ENCODE measurements around the gene FSTL3.

The FSTL3 gene

DNA sequence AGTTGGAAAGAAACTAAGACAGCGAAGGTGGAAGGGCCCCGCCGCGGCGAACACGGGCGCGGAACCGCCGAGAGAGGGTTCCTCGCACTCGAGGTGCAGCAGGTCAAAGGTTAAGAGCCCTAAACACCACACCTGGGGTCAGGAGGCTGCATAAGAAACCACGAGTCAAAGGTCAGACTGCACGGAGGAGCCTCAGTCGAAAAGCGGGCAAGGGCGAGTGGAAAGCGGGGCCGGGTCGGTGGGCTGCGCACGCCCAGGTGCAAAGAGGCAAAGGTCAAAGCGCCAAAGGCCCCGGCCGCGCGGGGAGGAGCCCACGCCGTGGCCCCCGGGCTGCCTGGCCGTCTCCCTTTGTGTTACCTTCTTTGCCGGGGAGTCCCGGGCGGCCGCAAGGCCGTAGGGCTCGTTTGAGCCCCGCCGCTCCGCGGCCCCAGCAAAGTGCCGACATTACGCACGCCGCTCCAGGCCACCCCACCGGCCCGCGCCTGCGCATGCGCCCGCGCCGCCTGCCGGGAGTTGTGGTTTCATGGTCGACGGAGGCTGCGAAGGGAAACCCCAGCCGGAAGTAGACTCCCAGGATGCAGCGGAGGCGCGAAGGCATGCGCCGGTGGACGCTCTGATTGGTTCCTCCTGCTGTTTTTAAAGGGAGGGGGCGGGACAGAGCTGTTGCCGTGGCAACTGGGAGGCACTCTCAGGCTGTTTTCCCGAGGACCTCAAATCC is 43.0 kb upstream of the FSTL3 start, which contains the start of gene POLRMT:
Gene POLRMT (minus strand): TSS at position 470 of the 718 bp plus-strand sequence. CDS start 25 bp downstream, at position 445.
- Histone ChIP-seq H3K27me3 (replicated peaks) (no peaks in the 10 kb centered on the region), H3K4me3 (ENCODE audit: low read depth, low read length) (peak within 1 kb of the TSS; percentile 81), H3K36me3 (replicated peaks) (peaks cover 17% of the 10 kb centered on the region), H3K27ac (peak within 1 kb of the TSS; percentile 94)
- TF ChIP-seq, protein P1, sequence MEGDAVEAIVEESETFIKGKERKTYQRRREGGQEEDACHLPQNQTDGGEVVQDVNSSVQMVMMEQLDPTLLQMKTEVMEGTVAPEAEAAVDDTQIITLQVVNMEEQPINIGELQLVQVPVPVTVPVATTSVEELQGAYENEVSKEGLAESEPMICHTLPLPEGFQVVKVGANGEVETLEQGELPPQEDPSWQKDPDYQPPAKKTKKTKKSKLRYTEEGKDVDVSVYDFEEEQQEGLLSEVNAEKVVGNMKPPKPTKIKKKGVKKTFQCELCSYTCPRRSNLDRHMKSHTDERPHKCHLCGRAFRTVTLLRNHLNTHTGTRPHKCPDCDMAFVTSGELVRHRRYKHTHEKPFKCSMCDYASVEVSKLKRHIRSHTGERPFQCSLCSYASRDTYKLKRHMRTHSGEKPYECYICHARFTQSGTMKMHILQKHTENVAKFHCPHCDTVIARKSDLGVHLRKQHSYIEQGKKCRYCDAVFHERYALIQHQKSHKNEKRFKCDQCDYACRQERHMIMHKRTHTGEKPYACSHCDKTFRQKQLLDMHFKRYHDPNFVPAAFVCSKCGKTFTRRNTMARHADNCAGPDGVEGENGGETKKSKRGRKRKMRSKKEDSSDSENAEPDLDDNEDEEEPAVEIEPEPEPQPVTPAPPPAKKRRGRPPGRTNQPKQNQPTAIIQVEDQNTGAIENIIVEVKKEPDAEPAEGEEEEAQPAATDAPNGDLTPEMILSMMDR (IDR thresholded peaks at IDR 0.05; ENCODE audit: low read depth, low read length, missing control alignments) = no peak
- in situ Hi-C loops (cut with HindIII; ENCODE audit: low pct_ligation_motif_present, low sequenced_read_pairs) = no loop called here
- DNase-seq = peak; percentile 97

DNA sequence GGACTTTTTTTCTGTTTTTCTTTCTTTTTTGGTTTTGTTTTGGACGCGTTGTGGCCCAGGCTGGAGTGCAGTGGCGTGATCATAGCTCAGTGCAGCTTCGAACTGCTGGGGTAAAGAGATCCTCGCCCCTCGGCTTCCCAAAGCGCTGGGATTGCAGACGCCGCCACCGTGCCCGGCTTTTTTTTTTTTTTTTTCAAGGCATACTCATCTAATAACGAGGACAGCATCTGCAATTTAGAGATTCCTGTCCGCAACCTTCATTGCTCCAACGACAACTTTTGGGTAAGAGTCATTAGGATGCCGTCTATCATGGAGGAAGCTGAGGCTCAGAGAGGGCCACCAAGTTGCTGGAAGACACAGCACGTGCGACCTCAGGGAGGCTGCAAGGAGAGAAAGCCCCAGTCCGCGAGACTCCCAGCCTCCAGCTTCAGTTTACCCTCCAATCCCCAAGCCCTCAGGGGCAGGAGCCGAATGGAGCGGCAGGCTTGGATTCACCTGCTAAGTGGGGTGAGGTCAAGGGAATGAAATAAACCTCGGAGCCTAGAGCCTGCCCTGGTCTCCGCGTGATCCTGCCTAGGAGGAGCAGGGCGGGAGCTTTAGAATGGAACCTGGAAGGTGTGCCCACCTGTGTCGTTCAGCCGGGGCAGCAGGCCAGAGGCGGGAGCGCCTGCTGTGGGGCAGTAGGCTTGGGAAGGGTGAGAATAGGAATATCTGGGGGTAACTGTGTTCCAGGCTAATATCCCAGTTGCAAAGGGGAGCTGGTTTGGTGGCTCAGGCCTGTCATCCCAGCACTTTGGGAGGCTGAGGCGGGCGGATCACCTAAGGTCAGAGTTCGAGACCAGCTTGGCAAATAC is 42.2 kb upstream of the FSTL3 start:
- no peaks in the 10 kb centered on the region for H3K27me3 ChIP-seq (replicated peaks)
- no peak for DNase-seq
- peak overlapping the region; percentile 79 for H3K4me3 ChIP-seq (ENCODE audit: low read depth, low read length)
- in situ Hi-C loops (cut with HindIII; ENCODE audit: low pct_ligation_motif_present, low sequenced_read_pairs) = no loop called here
- peak overlapping the region; percentile 63 for H3K27ac ChIP-seq
- H3K36me3 ChIP-seq (replicated peaks) = peaks cover 11% of the 10 kb centered on the region
- TF ChIP-seq, protein P1 (IDR thresholded peaks at IDR 0.05; ENCODE audit: low read depth, low read length, missing control alignments) = no peak

DNA sequence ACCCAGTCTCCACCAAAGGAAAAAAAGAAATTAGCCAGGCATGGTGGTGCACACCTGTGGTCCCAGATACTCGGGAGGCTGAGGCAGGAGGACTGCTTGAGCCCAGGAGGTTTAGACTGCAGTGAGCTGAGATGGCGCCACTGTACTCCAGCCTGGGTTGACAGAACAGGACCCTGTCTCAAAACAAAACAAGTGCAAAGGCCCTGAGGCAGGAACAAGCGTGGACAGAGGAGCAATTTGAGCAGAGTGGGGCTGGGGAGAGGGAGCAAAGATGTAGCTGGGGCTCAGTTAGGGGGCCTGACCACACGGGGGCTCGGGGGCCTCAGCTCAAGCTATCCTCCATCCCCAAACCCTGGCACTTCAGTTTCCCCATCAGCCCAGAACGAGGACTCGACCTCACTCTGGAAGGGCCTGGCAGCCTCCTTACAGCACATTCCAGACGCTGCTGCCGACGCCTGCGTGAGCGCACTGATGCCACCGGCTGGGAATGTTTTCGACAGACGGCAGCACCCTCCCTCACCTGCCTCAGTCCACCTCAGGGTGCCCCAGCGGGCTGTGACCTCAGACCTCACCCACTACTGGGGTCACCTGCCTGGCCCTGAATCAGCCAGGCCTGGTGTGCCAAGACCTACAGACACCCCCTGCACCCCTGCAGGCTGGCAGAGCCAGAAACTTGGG is 41.1 kb upstream of the FSTL3 start:
- H3K27ac ChIP-seq = no peak overlapping the region
- no peak overlapping the region for H3K4me3 ChIP-seq (ENCODE audit: low read depth, low read length)
- H3K27me3 ChIP-seq (replicated peaks) = no peaks in the 10 kb centered on the region
- in situ Hi-C loops (cut with HindIII; ENCODE audit: low pct_ligation_motif_present, low sequenced_read_pairs) = no loop called here
- TF ChIP-seq, protein P1 (IDR thresholded peaks at IDR 0.05; ENCODE audit: low read depth, low read length, missing control alignments) = no peak
- H3K36me3 ChIP-seq (replicated peaks) = peaks cover 3% of the 10 kb centered on the region
- DNase-seq = no peak

DNA sequence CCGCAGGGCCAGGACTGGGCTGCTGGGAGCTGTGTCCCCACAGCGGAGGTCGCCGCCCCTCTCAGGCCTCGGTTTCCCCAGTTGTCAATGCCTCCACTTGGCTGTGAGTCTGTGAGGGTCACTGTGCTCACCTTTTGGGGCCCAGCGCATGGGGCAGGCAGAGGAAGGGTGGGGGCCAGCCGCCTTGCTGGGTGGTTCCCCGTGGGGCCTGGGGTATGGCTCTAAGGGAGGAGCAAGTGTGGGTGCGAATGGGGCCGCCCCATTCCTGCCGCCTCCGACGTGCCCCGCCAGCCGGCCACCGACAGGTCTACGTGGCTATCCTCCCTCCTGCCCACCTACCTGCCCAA is 37.3 kb upstream of the FSTL3 start:
- DNase-seq = no peak
- Histone ChIP-seq H3K36me3 (replicated peaks) (no peaks in the 10 kb centered on the region), H3K27me3 (replicated peaks) (no peaks in the 10 kb centered on the region), H3K4me3 (ENCODE audit: low read depth, low read length) (no peak overlapping the region), H3K27ac (no peak overlapping the region)
- TF ChIP-seq, protein P1 (IDR thresholded peaks at IDR 0.05; ENCODE audit: low read depth, low read length, missing control alignments) = no peak
- in situ Hi-C loops (cut with HindIII; ENCODE audit: low pct_ligation_motif_present, low sequenced_read_pairs) = no loop called here

DNA sequence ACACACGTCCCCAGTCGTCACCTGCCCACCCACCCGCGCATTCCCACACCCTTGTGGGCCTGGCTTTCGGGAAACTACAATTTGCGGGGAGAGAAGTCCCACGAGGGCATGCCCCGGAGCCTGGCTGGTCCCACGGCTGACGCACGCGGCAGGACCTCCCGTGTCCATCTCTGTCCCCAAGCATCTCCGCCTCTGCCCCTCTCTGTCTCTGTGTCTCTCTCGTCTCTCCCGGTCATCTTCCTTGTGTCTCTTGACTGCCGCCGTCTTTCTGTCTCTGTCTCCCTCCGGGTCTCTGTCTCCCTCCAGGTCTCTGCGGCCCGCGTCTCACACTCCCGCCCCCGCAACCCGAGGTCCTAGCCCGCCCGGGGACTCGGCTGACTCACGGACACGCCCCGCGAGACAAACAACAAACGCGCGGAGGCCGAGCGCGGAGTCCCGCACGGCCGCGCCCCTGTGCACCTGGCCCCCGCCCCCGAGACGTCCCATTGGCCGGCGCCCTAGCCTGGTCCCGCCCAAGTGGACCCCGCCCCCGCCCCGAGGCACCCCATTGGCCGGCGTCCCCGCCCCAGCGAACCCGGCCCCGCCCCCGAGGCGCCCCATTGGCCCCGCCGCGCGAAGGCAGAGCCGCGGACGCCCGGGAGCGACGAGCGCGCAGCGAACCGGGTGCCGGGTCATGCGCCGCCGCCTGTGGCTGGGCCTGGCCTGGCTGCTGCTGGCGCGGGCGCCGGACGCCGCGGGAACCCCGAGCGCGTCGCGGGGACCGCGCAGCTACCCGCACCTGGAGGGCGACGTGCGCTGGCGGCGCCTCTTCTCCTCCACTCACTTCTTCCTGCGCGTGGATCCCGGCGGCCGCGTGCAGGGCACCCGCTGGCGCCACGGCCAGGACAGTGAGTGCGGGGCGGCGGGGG is 36.7 kb upstream of the FSTL3 start, which contains the start of gene FGF22:
Gene FGF22 (plus strand): TSS at position 627 of the 908 bp plus-strand sequence. CDS start 47 bp downstream, at position 674.
- no peaks in the 10 kb centered on the region for H3K27me3 ChIP-seq (replicated peaks)
- no peak within 1 kb of the TSS for H3K27ac ChIP-seq
- TF ChIP-seq, protein P1 (IDR thresholded peaks at IDR 0.05; ENCODE audit: low read depth, low read length, missing control alignments) = no peak
- H3K36me3 ChIP-seq (replicated peaks) = peaks cover 1% of the 10 kb centered on the region
- H3K4me3 ChIP-seq (ENCODE audit: low read depth, low read length) = peak within 1 kb of the TSS; percentile 48
- in situ Hi-C loops (cut with HindIII; ENCODE audit: low pct_ligation_motif_present, low sequenced_read_pairs) = no loop called here
- DNase-seq = peak; percentile 80

Measured in brain microvascular endothelial cell (primary cell).